ENCODE results near the gene EVC2. TPM values are rescaled to one million over a fixed set of nuclear protein-coding genes. Genes with fewer than 3 reads are reported as not detected.

The EVC2 gene
- total and polyA plus RNA-seq, 2 donors, result 1.7 to 2.2 TPM

- H3K27ac ChIP-seq (ENCODE audit: low read depth in 1 of 2, low read length in 1 of 2), result no peak overlapping the region
- H3K27me3 ChIP-seq (ENCODE audit: control insufficient read depth in 2 of 2, insufficient read depth in 1 of 2, low read length in 1 of 2), result peaks cover 0 to 5% of the 10 kb centered on the region in 2 donors
- no peak overlapping the region for H3K4me3 ChIP-seq (ENCODE audit: low read length in 2 of 2)
- H3K9me3 ChIP-seq (ENCODE audit: control insufficient read depth in 2 of 2, insufficient read depth in 1 of 2, low read length in 1 of 2), result no peaks in the 10 kb centered on the region
- H3K4me1 ChIP-seq (ENCODE audit: control insufficient read depth in 2 of 2, insufficient read depth in 2 of 2, low read length in 2 of 2), result no peaks in the 10 kb centered on the region
- H3K36me3 ChIP-seq (ENCODE audit: control insufficient read depth in 2 of 2, insufficient read depth in 2 of 2, low read length in 1 of 2), result no peaks in the 10 kb centered on the region
- no peak for DNase-seq (ENCODE audit: low read depth in 6 of 9, low spot score in 9 of 9)
- 93% methylated on average over 4 of the region's 4 CpGs for WGBS
Observed at GRCh38 chr4:5717449-5718158, 9.2 kb upstream of the EVC2 start.

DNA sequence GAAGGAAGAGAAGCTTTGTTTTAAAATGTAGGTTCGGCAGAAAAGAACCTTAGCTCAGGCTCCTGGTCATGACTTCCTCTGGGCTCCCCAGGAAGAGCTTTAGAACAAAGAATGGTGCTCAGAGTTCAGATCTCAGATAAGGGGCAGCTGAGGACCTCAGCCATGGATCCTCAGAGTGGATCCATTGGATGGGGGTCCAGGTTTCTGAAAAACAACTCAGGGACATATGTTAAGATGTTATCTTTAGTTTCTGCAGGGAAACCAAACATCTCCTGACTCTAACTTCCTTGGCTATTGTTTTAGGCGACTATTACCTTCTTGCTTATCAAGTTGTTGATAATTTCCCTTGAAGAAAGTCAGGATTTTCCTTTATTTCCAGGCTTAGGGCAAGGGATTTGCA lies 8.0 kb upstream of the EVC2 start:
- no peaks in the 10 kb centered on the region for H3K4me1 ChIP-seq (ENCODE audit: control insufficient read depth in 2 of 2, insufficient read depth in 2 of 2, low read length in 2 of 2)
- no peak overlapping the region for H3K27ac ChIP-seq (ENCODE audit: low read depth in 1 of 2, low read length in 1 of 2)
- no peaks in the 10 kb centered on the region for H3K36me3 ChIP-seq (ENCODE audit: control insufficient read depth in 2 of 2, insufficient read depth in 2 of 2, low read length in 1 of 2)
- no peaks in the 10 kb centered on the region for H3K9me3 ChIP-seq (ENCODE audit: control insufficient read depth in 2 of 2, insufficient read depth in 1 of 2, low read length in 1 of 2)
- no peak overlapping the region for H3K4me3 ChIP-seq (ENCODE audit: low read length in 2 of 2)
- peaks cover 10 to 17% of the 10 kb centered on the region in 2 donors for H3K27me3 ChIP-seq (ENCODE audit: control insufficient read depth in 2 of 2, insufficient read depth in 1 of 2, low read length in 1 of 2)
- no peak for DNase-seq (ENCODE audit: low read depth in 6 of 9, low spot score in 9 of 9)
- 77% methylated on average over 2 of the region's 2 CpGs for WGBS

DNA sequence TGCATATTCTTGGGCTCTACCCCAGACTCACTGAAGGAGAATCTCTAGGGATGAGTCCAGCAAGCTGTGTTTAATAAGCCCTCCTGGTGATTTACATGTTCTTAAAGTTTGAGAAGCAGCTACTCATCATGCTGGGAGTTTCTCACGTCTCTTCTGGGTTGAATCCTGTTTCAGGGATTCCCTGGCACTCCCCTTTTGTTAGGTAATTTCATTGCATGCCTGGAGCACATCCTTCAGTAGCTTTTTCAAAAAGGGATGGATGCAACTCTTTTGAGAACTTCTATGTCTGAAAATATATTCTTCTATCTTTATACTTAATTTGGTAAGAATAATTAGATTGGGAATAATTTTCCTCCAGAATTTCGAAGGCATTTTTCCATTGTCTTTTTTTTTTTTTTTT lies 7.0 kb upstream of the EVC2 start:
- Histone ChIP-seq H3K27ac (ENCODE audit: low read depth in 1 of 2, low read length in 1 of 2) (no peak overlapping the region), H3K9me3 (ENCODE audit: control insufficient read depth in 2 of 2, insufficient read depth in 1 of 2, low read length in 1 of 2) (no peaks in the 10 kb centered on the region), H3K36me3 (ENCODE audit: control insufficient read depth in 2 of 2, insufficient read depth in 2 of 2, low read length in 1 of 2) (no peaks in the 10 kb centered on the region), H3K4me3 (ENCODE audit: low read length in 2 of 2) (no peak overlapping the region), H3K4me1 (ENCODE audit: control insufficient read depth in 2 of 2, insufficient read depth in 2 of 2, low read length in 2 of 2) (no peaks in the 10 kb centered on the region), H3K27me3 (ENCODE audit: control insufficient read depth in 2 of 2, insufficient read depth in 1 of 2, low read length in 1 of 2) (peaks cover 20 to 25% of the 10 kb centered on the region in 2 donors)
- 72% methylated on average over 2 of the region's 2 CpGs for WGBS
- DNase-seq (ENCODE audit: low read depth in 6 of 9, low spot score in 9 of 9), result no peak

DNA sequence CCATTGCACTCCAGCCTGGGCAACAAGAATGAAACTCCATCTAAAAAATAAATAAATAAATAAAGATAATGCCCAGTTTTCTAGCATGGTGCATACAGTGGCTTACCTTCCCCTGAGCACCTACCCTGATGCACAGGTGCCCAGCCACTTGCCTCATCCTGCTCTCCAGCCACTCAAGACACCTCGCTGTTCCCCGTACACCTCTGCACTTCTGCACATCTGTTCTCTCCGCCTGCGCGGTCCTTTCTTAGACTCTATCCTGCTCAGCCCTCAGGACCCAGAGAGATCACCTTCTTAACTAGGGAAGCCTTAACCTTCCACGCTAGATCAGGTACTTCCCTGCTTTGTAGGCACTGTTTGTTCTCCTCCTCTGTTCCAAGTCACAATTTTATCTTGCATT lies 5.5 kb upstream of the EVC2 start:
- WGBS, result 91% methylated on average over 6 of the region's 6 CpGs
- H3K27me3 ChIP-seq (ENCODE audit: control insufficient read depth in 2 of 2, insufficient read depth in 1 of 2, low read length in 1 of 2), result peaks cover 35 to 40% of the 10 kb centered on the region in 2 donors

GRCh38 chr4:5712931-5713330 lies 4.6 kb upstream of the EVC2 start:
- WGBS, result 96% methylated on average over 3 of the region's 3 CpGs

More for the DNA sequence above, 5.5 kb upstream of the EVC2 start:
- Histone ChIP-seq H3K9me3 (ENCODE audit: control insufficient read depth in 2 of 2, insufficient read depth in 1 of 2, low read length in 1 of 2) (no peaks in the 10 kb centered on the region), H3K36me3 (ENCODE audit: control insufficient read depth in 2 of 2, insufficient read depth in 2 of 2, low read length in 1 of 2) (no peaks in the 10 kb centered on the region), H3K4me3 (ENCODE audit: low read length in 2 of 2) (no peak overlapping the region), H3K4me1 (ENCODE audit: control insufficient read depth in 2 of 2, insufficient read depth in 2 of 2, low read length in 2 of 2) (no peaks in the 10 kb centered on the region), H3K27ac (ENCODE audit: low read depth in 1 of 2, low read length in 1 of 2) (no peak overlapping the region)
- no peak for DNase-seq (ENCODE audit: low read depth in 6 of 9, low spot score in 9 of 9)

GRCh38 chr4:5712517-5712916 lies 4.2 kb upstream of the EVC2 start:
- Histone ChIP-seq H3K27me3 (ENCODE audit: control insufficient read depth in 2 of 2, insufficient read depth in 1 of 2, low read length in 1 of 2) (peaks cover 48 to 53% of the 10 kb centered on the region in 2 donors), H3K9me3 (ENCODE audit: control insufficient read depth in 2 of 2, insufficient read depth in 1 of 2, low read length in 1 of 2) (no peaks in the 10 kb centered on the region), H3K27ac (ENCODE audit: low read depth in 1 of 2, low read length in 1 of 2) (no peak overlapping the region), H3K36me3 (ENCODE audit: control insufficient read depth in 2 of 2, insufficient read depth in 2 of 2, low read length in 1 of 2) (no peaks in the 10 kb centered on the region), H3K4me1 (ENCODE audit: control insufficient read depth in 2 of 2, insufficient read depth in 2 of 2, low read length in 2 of 2) (no peaks in the 10 kb centered on the region), H3K4me3 (ENCODE audit: low read length in 2 of 2) (no peak overlapping the region)
- 94% methylated on average over 7 of the region's 7 CpGs for WGBS
- DNase-seq (ENCODE audit: low read depth in 6 of 9, low spot score in 9 of 9), result no peak

More at GRCh38 chr4:5712931-5713330, 4.6 kb upstream of the EVC2 start:
- DNase-seq (ENCODE audit: low read depth in 6 of 9, low spot score in 9 of 9), result no peak
- H3K36me3 ChIP-seq (ENCODE audit: control insufficient read depth in 2 of 2, insufficient read depth in 2 of 2, low read length in 1 of 2), result no peaks in the 10 kb centered on the region
- H3K9me3 ChIP-seq (ENCODE audit: control insufficient read depth in 2 of 2, insufficient read depth in 1 of 2, low read length in 1 of 2), result no peaks in the 10 kb centered on the region
- no peak overlapping the region for H3K4me3 ChIP-seq (ENCODE audit: low read length in 2 of 2)
- no peaks in the 10 kb centered on the region for H3K4me1 ChIP-seq (ENCODE audit: control insufficient read depth in 2 of 2, insufficient read depth in 2 of 2, low read length in 2 of 2)
- no peak overlapping the region for H3K27ac ChIP-seq (ENCODE audit: low read depth in 1 of 2, low read length in 1 of 2)
- peaks cover 44 to 49% of the 10 kb centered on the region in 2 donors for H3K27me3 ChIP-seq (ENCODE audit: control insufficient read depth in 2 of 2, insufficient read depth in 1 of 2, low read length in 1 of 2)

DNA sequence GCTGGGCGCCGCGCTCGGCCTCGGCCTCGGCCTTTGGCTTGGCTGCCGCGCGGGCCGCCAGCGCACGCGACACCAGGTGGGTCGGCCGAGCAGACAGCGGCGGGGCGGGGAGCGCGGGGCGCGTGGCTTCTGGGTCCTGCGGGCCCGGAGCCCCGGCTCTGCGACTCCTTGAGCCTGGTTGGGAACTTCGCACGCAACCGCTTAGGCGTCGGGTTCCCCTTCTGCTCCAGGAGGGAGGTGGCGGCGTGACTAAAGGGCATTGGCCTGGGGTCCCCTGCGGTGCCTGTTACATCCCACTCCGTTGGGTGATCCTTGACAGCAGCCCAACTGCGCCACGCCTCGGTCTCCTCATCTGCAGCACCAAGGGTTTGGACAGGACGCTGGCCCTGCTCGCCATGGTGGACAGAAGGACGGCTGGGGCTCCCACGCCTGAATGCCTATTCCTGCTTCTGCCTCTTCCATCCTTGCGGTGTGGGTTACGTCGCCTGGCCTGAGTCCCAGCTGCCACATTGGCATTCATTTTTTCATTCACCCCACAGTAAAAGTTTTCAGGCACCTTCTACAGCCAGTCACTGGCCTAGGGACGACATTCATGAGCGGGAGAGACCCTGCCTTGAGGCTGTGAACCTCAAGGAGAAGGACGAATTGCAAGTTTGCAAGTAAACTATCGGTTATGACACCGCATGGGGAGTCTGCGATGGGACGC lies 3.3 kb upstream of the EVC2 start:
- Histone ChIP-seq H3K27me3 (ENCODE audit: control insufficient read depth in 2 of 2, insufficient read depth in 1 of 2, low read length in 1 of 2) (peaks cover 55 to 62% of the 10 kb centered on the region in 2 donors), H3K36me3 (ENCODE audit: control insufficient read depth in 2 of 2, insufficient read depth in 2 of 2, low read length in 1 of 2) (no peaks in the 10 kb centered on the region), H3K4me1 (ENCODE audit: control insufficient read depth in 2 of 2, insufficient read depth in 2 of 2, low read length in 2 of 2) (no peaks in the 10 kb centered on the region), H3K9me3 (ENCODE audit: control insufficient read depth in 2 of 2, insufficient read depth in 1 of 2, low read length in 1 of 2) (no peaks in the 10 kb centered on the region), H3K27ac (ENCODE audit: low read depth in 1 of 2, low read length in 1 of 2) (no peak overlapping the region), H3K4me3 (ENCODE audit: low read length in 2 of 2) (peak overlapping the region in 1 of 2 donors; percentile 14)
- no peak for DNase-seq (ENCODE audit: low read depth in 6 of 9, low spot score in 9 of 9)
- WGBS, result 24% methylated on average over 52 of the region's 52 CpGs

GRCh38 chr4:5710961-5711478 lies 2.7 kb upstream of the EVC2 start, which contains the start of gene EVC:
Gene EVC (plus strand): TSS chr4:5711201. CDS start chr4:5711381, 180 bp downstream.
- H3K4me1 ChIP-seq (ENCODE audit: control insufficient read depth in 2 of 2, insufficient read depth in 2 of 2, low read length in 2 of 2), result no peaks in the 10 kb centered on the region

More at GRCh38 chr4:5710961-5711478, 2.7 kb upstream of the EVC2 start, which contains the start of gene EVC:
- DNase-seq (ENCODE audit: low read depth in 6 of 9, low spot score in 9 of 9), result no peak
- Histone ChIP-seq H3K27ac (ENCODE audit: low read depth in 1 of 2, low read length in 1 of 2) (no peak within 1 kb of the TSS), H3K36me3 (ENCODE audit: control insufficient read depth in 2 of 2, insufficient read depth in 2 of 2, low read length in 1 of 2) (no peaks in the 10 kb centered on the region), H3K9me3 (ENCODE audit: control insufficient read depth in 2 of 2, insufficient read depth in 1 of 2, low read length in 1 of 2) (no peaks in the 10 kb centered on the region), H3K4me3 (ENCODE audit: low read length in 2 of 2) (peak within 1 kb of the TSS; percentile 1 to 14), H3K27me3 (ENCODE audit: control insufficient read depth in 2 of 2, insufficient read depth in 1 of 2, low read length in 1 of 2) (peaks cover 55 to 65% of the 10 kb centered on the region in 2 donors)
- 2% methylated on average over 47 of the region's 49 CpGs for WGBS
